ENCODE data around the gene TRABD2B. TPM values are rescaled to one million over a fixed set of nuclear protein-coding genes. Genes with fewer than 3 reads are reported as not detected.

Gene TRABD2B
- total RNA-seq, 1 experiment from 2014 or later, result 0.36 TPM

GRCh38 chr1:47824716-47825115 is 172.5 kb downstream of the TRABD2B start:
- intact Hi-C loops (cut with micrococcal nuclease; ENCODE audit: unreplicated experiment), result no loop called here
- TF ChIP-seq CTCF (IDR thresholded peaks at IDR 0.05; ENCODE audit: insufficient read depth in 1 of 2, low read depth in 1 of 2, low read length in 1 of 2, severe bottlenecking in 1 of 2, unreplicated experiment in 1 of 2), result no peak
- BruUV-seq (replicated peaks), result no TSS peak
- Histone ChIP-seq H3K9me3 (no peaks in the 10 kb centered on the region), H3K27me3 (replicated peaks; ENCODE audit: control insufficient read depth, insufficient read depth, low read length) (no peaks in the 10 kb centered on the region), H3K4me3 (ENCODE audit: low read depth, low read length) (no peak overlapping the region), H3K4me1 (no peaks in the 10 kb centered on the region), H3K36me3 (ENCODE audit: control insufficient read depth, insufficient read depth, low read length) (no peaks in the 10 kb centered on the region)
- H3K4me3 Mint-ChIP-seq (ENCODE audit: unreplicated experiment), result no peak overlapping the region
- H3K36me3 Mint-ChIP-seq (ENCODE audit: insufficient read depth, unreplicated experiment), result peaks cover 4% of the 10 kb centered on the region
- H3K27ac Mint-ChIP-seq (ENCODE audit: unreplicated experiment), result no peak overlapping the region
- H3K27me3 Mint-ChIP-seq (ENCODE audit: insufficient read depth, unreplicated experiment), result no peaks in the 10 kb centered on the region
- ChIA-PET CTCF (no interaction called here), POLR2A (no interaction called here)
- DNase-seq, result no peak
- no peaks in the 10 kb centered on the region for H3K9me3 Mint-ChIP-seq (ENCODE audit: unreplicated experiment)
- H3K4me1 Mint-ChIP-seq (ENCODE audit: low read depth, unreplicated experiment), result peaks cover 6% of the 10 kb centered on the region

- intact Hi-C loops (cut with micrococcal nuclease; ENCODE audit: unreplicated experiment), result no loop called here
- H3K36me3 ChIP-seq (ENCODE audit: control insufficient read depth, insufficient read depth, low read length), result no peaks in the 10 kb centered on the region
- CTCF ChIA-PET, result no interaction called here
- H3K36me3 Mint-ChIP-seq (ENCODE audit: insufficient read depth, unreplicated experiment), result peaks cover 4% of the 10 kb centered on the region
- no peak overlapping the region for H3K4me3 Mint-ChIP-seq (ENCODE audit: unreplicated experiment)
- POLR2A ChIA-PET, result no interaction called here
- no peaks in the 10 kb centered on the region for H3K27me3 ChIP-seq (replicated peaks; ENCODE audit: control insufficient read depth, insufficient read depth, low read length)
- H3K4me1 Mint-ChIP-seq (ENCODE audit: low read depth, unreplicated experiment), result peaks cover 7% of the 10 kb centered on the region
- H3K9me3 Mint-ChIP-seq (ENCODE audit: unreplicated experiment), result no peaks in the 10 kb centered on the region
- H3K27me3 Mint-ChIP-seq (ENCODE audit: insufficient read depth, unreplicated experiment), result no peaks in the 10 kb centered on the region
- no peak for TF ChIP-seq CTCF (IDR thresholded peaks at IDR 0.05; ENCODE audit: insufficient read depth in 1 of 2, low read depth in 1 of 2, low read length in 1 of 2, severe bottlenecking in 1 of 2, unreplicated experiment in 1 of 2)
- no peaks in the 10 kb centered on the region for H3K9me3 ChIP-seq
- no peak overlapping the region for H3K27ac Mint-ChIP-seq (ENCODE audit: unreplicated experiment)
- BruUV-seq (replicated peaks), result no TSS peak
- no peak overlapping the region for H3K4me3 ChIP-seq (ENCODE audit: low read depth, low read length)
- no peak for DNase-seq
- H3K4me1 ChIP-seq, result no peaks in the 10 kb centered on the region
Observed at GRCh38 chr1:47824297-47824696, 172.9 kb downstream of the TRABD2B start.

- Histone ChIP-seq H3K27me3 (replicated peaks; ENCODE audit: control insufficient read depth, insufficient read depth, low read length) (no peaks in the 10 kb centered on the region), H3K9me3 (no peaks in the 10 kb centered on the region), H3K4me3 (ENCODE audit: low read depth, low read length) (no peak overlapping the region), H3K36me3 (ENCODE audit: control insufficient read depth, insufficient read depth, low read length) (no peaks in the 10 kb centered on the region), H3K4me1 (no peaks in the 10 kb centered on the region)
- no TSS peak for BruUV-seq (replicated peaks)
- no peaks in the 10 kb centered on the region for H3K27me3 Mint-ChIP-seq (ENCODE audit: insufficient read depth, unreplicated experiment)
- POLR2A ChIA-PET, result no interaction called here
- no peaks in the 10 kb centered on the region for H3K9me3 Mint-ChIP-seq (ENCODE audit: unreplicated experiment)
- H3K36me3 Mint-ChIP-seq (ENCODE audit: insufficient read depth, unreplicated experiment), result no peaks in the 10 kb centered on the region
- H3K4me1 Mint-ChIP-seq (ENCODE audit: low read depth, unreplicated experiment), result peaks cover 7% of the 10 kb centered on the region
- intact Hi-C loops (cut with micrococcal nuclease; ENCODE audit: unreplicated experiment), result no loop called here
- H3K4me3 Mint-ChIP-seq (ENCODE audit: unreplicated experiment), result no peak overlapping the region
- DNase-seq, result no peak
- TF ChIP-seq CTCF (IDR thresholded peaks at IDR 0.05; ENCODE audit: insufficient read depth in 1 of 2, low read depth in 1 of 2, low read length in 1 of 2, severe bottlenecking in 1 of 2, unreplicated experiment in 1 of 2), result no peak
- CTCF ChIA-PET, result no interaction called here
- H3K27ac Mint-ChIP-seq (ENCODE audit: unreplicated experiment), result no peak overlapping the region
Observed at GRCh38 chr1:47823040-47823808, 174.0 kb downstream of the TRABD2B start.
